Ramos (cell line): ENCODE measurements around the gene APLF.
"Not testable (repeated sequence)": the region's sequence is repeated elsewhere in the genome, so short reads cannot be mapped to it uniquely, and the experiment has no call there.

Experiments used
- in situ Hi-C: fragments of 300-500 bp; cut with MboI; formaldehyde crosslinking; loops from one replicate; pipeline ENCODE4 v1.14.3; 2022; ENCODE audit warnings: low sequenced_read_pairs; ENCODE audit not compliant: unreplicated experiment

The APLF gene

GRCh38 chr2:68516051-68516955 is 48.9 kb downstream of the APLF start:
- in situ Hi-C loops = no loop called here

- in situ Hi-C loops = no loop called here
Observed at GRCh38 chr2:68519236-68519635, 51.9 kb downstream of the APLF start.

- in situ Hi-C loops = no loop called here
Observed at GRCh38 chr2:68521037-68521436, 53.7 kb downstream of the APLF start.

- in situ Hi-C loops = not testable (repeated sequence)
Observed at GRCh38 chr2:68526943-68527342, 59.6 kb downstream of the APLF start.

GRCh38 chr2:68527343-68528081 is 60.1 kb downstream of the APLF start:
- in situ Hi-C loops = not testable (repeated sequence)

- in situ Hi-C loops = not testable (repeated sequence)
Observed at GRCh38 chr2:68529156-68529555, 61.8 kb downstream of the APLF start.

- in situ Hi-C loops = not testable (repeated sequence)
Observed at GRCh38 chr2:68529651-68530050, 62.3 kb downstream of the APLF start.

GRCh38 chr2:68536000-68536399 is 68.6 kb downstream of the APLF start:
- in situ Hi-C loops = no loop called here

GRCh38 chr2:68537011-68537410 is 69.6 kb downstream of the APLF start:
- in situ Hi-C loops = no loop called here

- in situ Hi-C loops = no loop called here
Observed at GRCh38 chr2:68537809-68538208, 70.4 kb downstream of the APLF start.

GRCh38 chr2:68544811-68545210 is 77.4 kb downstream of the APLF start:
- in situ Hi-C loops = no loop called here

- in situ Hi-C loops = no loop called here
Observed at GRCh38 chr2:68548396-68548795, 81.0 kb downstream of the APLF start.

GRCh38 chr2:68553098-68553497 is 85.7 kb downstream of the APLF start:
- in situ Hi-C loops = no loop called here

- in situ Hi-C loops = not testable (repeated sequence)
Observed at GRCh38 chr2:68555425-68556206, 88.2 kb downstream of the APLF start.

- in situ Hi-C loops = no loop called here
Observed at GRCh38 chr2:68556381-68556780, 89.0 kb downstream of the APLF start.

GRCh38 chr2:68558576-68558975 is 91.2 kb downstream of the APLF start:
- in situ Hi-C loops = no loop called here

GRCh38 chr2:68559692-68560091 is 92.3 kb downstream of the APLF start:
- in situ Hi-C loops = no loop called here

GRCh38 chr2:68560545-68560944 is 93.2 kb downstream of the APLF start:
- in situ Hi-C loops = no loop called here

GRCh38 chr2:68561372-68561771 is 94.0 kb downstream of the APLF start:
- in situ Hi-C loops = no loop called here

- in situ Hi-C loops = no loop called here
Observed at GRCh38 chr2:68562934-68563333, 95.5 kb downstream of the APLF start.

GRCh38 chr2:68564426-68564825 is 97.0 kb downstream of the APLF start:
- in situ Hi-C loops = no loop called here
